Rectal smooth muscle tissue (tissue), 1 donor: ENCODE data around the gene CIRBP.

ENCODE experiments used
- H3K27ac ChIP-seq: one replicate; pipeline ENCODE4 v1.7.0; 2013; ENCODE audit warnings: low read depth, low read length, inconsistent platforms
- H3K27me3 ChIP-seq: one replicate; pipeline ENCODE4 v1.7.0; 2013; ENCODE audit warnings: low read length; ENCODE audit not compliant: control insufficient read depth, insufficient read depth
- H3K36me3 ChIP-seq: one replicate; pipeline ENCODE4 v1.7.0; 2013; ENCODE audit warnings: low read length; ENCODE audit not compliant: control insufficient read depth, insufficient read depth
- H3K4me1 ChIP-seq: one replicate; pipeline ENCODE4 v1.7.0; 2013; ENCODE audit warnings: low read length; ENCODE audit not compliant: control insufficient read depth, insufficient read depth
- H3K4me3 ChIP-seq: one replicate; pipeline ENCODE4 v1.7.0; 2013; ENCODE audit warnings: low read length
- H3K9ac ChIP-seq: one replicate; pipeline ENCODE4 v1.7.0; 2013; ENCODE audit warnings: low read length

Gene CIRBP

GRCh38 chr19:1265615-1266128 is 3.5 kb upstream of the CIRBP start:
- Histone ChIP-seq H3K4me1 (peaks cover 40% of the 10 kb centered on the region), H3K9ac (peak overlapping the region; percentile 16), H3K27me3 (no peaks in the 10 kb centered on the region), H3K27ac (peak overlapping the region; percentile 87), H3K4me3 (peak overlapping the region; percentile 60), H3K36me3 (peaks cover under 1% of the 10 kb centered on the region)

GRCh38 chr19:1266129-1266915 is 2.8 kb upstream of the CIRBP start:
- Histone ChIP-seq H3K27ac (peak overlapping the region; percentile 87), H3K9ac (no peak overlapping the region), H3K4me3 (peak overlapping the region; percentile 60), H3K27me3 (no peaks in the 10 kb centered on the region), H3K36me3 (peaks cover 7% of the 10 kb centered on the region), H3K4me1 (peaks cover 45% of the 10 kb centered on the region)

DNA sequence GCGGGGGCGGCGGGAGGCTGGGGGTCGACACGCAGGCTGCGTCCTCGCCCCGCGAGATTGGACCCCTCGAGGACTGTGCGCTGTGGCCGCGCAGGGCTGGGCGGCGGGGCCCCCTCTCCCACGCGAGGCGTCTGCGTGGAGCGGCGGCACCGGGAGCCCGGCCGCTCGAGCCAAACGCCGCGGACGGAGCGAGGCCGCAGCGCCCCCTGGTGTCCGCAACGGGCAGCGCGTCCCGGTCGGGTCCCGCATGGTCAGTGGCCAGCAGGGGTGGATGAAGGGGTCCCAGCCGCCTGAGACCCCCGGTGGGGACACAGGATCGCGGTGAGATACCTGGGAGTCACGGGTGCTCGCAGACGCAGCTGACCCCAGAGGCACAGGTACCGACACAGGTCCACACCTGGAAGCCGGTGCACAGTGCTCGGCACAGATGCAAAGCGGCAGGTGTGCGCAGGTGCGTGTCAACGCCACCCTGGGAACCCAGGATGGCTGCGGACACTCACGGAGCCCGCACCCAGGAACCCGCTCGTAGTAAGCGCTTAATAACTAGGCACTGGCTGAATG is 2.1 kb upstream of the CIRBP start:
- peak overlapping the region; percentile 60 for H3K4me3 ChIP-seq
- no peaks in the 10 kb centered on the region for H3K27me3 ChIP-seq
- peaks cover 45% of the 10 kb centered on the region for H3K4me1 ChIP-seq
- peaks cover 10% of the 10 kb centered on the region for H3K36me3 ChIP-seq
- H3K9ac ChIP-seq: no peak overlapping the region
- H3K27ac ChIP-seq: peak overlapping the region; percentile 87

DNA sequence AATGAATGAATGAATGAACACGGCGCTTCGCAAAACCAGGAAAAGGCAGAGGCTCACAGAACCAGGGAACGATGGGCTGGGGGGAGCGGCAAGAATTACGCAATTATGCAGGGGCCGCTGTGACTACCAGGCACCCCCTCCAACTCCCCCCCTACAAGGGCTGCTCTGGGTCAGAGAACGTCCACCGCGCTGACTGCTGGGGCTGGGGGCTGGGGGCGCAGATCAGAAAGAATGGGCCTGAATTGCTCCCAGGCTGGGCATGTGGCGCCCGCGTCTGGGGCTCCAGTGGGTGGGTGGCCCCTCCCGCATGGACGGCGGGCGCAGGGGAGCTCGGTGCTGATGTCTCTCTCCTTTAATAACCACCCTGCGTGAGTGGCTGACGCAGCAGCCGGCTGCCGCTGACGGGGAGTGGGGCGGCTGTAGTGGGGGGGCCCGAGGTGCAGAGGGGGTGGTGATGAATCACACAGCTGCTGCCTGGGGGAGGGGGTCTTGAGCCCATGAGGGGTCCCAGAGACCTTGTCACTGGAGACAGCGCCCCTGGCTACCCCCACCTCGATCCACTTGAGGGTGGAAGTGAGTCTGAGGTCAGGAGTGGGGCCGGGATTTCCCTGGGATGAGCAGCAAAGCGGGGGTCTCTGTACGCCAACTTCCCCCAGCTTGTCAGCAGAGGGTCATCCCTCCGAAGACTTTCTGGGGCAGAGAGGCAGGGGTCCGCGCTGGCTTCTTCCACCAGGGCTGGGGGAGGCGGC is 1.5 kb upstream of the CIRBP start:
- Histone ChIP-seq H3K27ac (peak overlapping the region; percentile 53), H3K4me3 (peak overlapping the region; percentile 60), H3K27me3 (no peaks in the 10 kb centered on the region), H3K4me1 (peaks cover 49% of the 10 kb centered on the region), H3K36me3 (peaks cover 12% of the 10 kb centered on the region), H3K9ac (no peak overlapping the region)

GRCh38 chr19:1268226-1269064 is 687 bp upstream of the CIRBP start:
- no peaks in the 10 kb centered on the region for H3K27me3 ChIP-seq
- peaks cover 57% of the 10 kb centered on the region for H3K4me1 ChIP-seq
- peaks cover 20% of the 10 kb centered on the region for H3K36me3 ChIP-seq
- H3K9ac ChIP-seq: peak overlapping the region; percentile 32
- peak overlapping the region; percentile 83 for H3K27ac ChIP-seq
- H3K4me3 ChIP-seq: peak overlapping the region; percentile 3

GRCh38 chr19:1269478-1270212 is 513 bp downstream of the CIRBP start:
- Histone ChIP-seq H3K4me1 (peaks cover 68% of the 10 kb centered on the region), H3K4me3 (peak overlapping the region; percentile 97), H3K36me3 (peaks cover 30% of the 10 kb centered on the region), H3K27ac (peak overlapping the region; percentile 99), H3K27me3 (no peaks in the 10 kb centered on the region), H3K9ac (peak overlapping the region; percentile 94)

- H3K36me3 ChIP-seq: peaks cover 30% of the 10 kb centered on the region
- H3K4me1 ChIP-seq: peaks cover 73% of the 10 kb centered on the region
Measured at GRCh38 chr19:1270213-1270853, 1.2 kb downstream of the CIRBP start.

DNA sequence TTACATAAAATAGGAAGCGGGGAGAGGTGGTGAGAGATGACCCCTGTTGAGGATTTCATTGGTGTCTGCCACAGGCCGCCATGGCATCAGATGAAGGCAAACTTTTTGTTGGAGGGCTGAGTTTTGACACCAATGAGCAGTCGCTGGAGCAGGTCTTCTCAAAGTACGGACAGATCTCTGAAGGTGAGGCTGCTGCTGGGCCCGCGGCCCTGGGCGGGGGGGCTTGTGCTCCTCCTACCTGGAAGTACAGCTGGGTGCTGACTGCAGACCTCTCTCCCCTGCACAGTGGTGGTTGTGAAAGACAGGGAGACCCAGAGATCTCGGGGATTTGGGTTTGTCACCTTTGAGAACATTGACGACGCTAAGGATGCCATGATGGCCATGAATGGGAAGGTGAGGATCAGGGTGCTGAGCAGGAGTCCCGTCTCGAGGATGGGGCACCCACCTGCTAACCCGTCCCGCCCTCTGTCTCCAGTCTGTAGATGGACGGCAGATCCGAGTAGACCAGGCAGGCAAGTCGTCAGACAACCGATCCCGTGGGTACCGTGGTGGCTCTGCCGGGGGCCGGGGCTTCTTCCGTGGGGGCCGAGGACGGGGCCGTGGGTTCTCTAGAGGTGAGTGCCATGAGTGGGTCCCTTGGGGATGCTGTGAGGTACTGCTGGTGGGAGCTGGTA is 1.9 kb downstream of the CIRBP start:
- Histone ChIP-seq H3K4me1 (peaks cover 70% of the 10 kb centered on the region), H3K27ac (peak overlapping the region; percentile 99), H3K9ac (peak overlapping the region; percentile 32)

More at GRCh38 chr19:1270213-1270853, 1.2 kb downstream of the CIRBP start:
- Histone ChIP-seq H3K4me3 (peak overlapping the region; percentile 97), H3K27ac (peak overlapping the region; percentile 99), H3K27me3 (no peaks in the 10 kb centered on the region), H3K9ac (peak overlapping the region; percentile 94)

GRCh38 chr19:1271528-1272422 is 2.6 kb downstream of the CIRBP start:
- Histone ChIP-seq H3K4me3 (peak overlapping the region; percentile 97), H3K9ac (no peak overlapping the region), H3K27me3 (no peaks in the 10 kb centered on the region), H3K4me1 (peaks cover 72% of the 10 kb centered on the region), H3K27ac (peak overlapping the region; percentile 99), H3K36me3 (peaks cover 30% of the 10 kb centered on the region)

More for the DNA sequence above, 1.9 kb downstream of the CIRBP start:
- Histone ChIP-seq H3K27me3 (no peaks in the 10 kb centered on the region), H3K4me3 (peak overlapping the region; percentile 97), H3K36me3 (peaks cover 30% of the 10 kb centered on the region)
